Measurements from ENCODE around the gene PRRC1. TPM values are rescaled to one million over a fixed set of nuclear protein-coding genes. Genes with fewer than 3 reads are reported as not detected.

Gene PRRC1
- total RNA-seq, 1 experiment from 2014 or later: 47.1 TPM

GRCh38 chr5:127550652-127551409 lies 33.4 kb downstream of the PRRC1 start:
- intact Hi-C loops (cut with micrococcal nuclease; ENCODE audit: unreplicated experiment): no loop called here
- H3K36me3 ChIP-seq (ENCODE audit: insufficient read depth, low read length, poor library complexity, severe bottlenecking): peaks cover 39% of the 10 kb centered on the region
- H3K4me3 ChIP-seq (ENCODE audit: low read depth, low read length, poor library complexity, severe bottlenecking): no peak overlapping the region
- no peak for TF ChIP-seq EZH2 (IDR thresholded peaks at IDR 0.05; ENCODE audit: borderline replicate concordance, low read depth, low read length, poor library complexity, severe bottlenecking)
- TF ChIP-seq CTCF (conservative IDR thresholded peaks at IDR 0.05; ENCODE audit: low read depth, low read length): no peak
- no peaks in the 10 kb centered on the region for H3K4me1 ChIP-seq (ENCODE audit: insufficient read depth, low read length, poor library complexity, severe bottlenecking)
- no TSS peak for BruUV-seq (replicated peaks)
- H3K27ac ChIP-seq (ENCODE audit: low read depth, low read length, poor library complexity, severe bottlenecking): no peak overlapping the region
- ChIA-PET POLR2A (ENCODE audit: low non-redundant PET) (no interaction called here), CTCF (no interaction called here)
- H3K27me3 ChIP-seq (replicated peaks; ENCODE audit: insufficient read depth, low read depth, low read length, poor library complexity): no peaks in the 10 kb centered on the region
- H3K9me3 ChIP-seq (ENCODE audit: low read depth, low read length, poor library complexity, severe bottlenecking): no peaks in the 10 kb centered on the region
- DNase-seq (ENCODE audit: low spot score): no peak

GRCh38 chr5:127551410-127552041 lies 34.1 kb downstream of the PRRC1 start:
- Histone ChIP-seq H3K4me1 (ENCODE audit: insufficient read depth, low read length, poor library complexity, severe bottlenecking) (no peaks in the 10 kb centered on the region), H3K4me3 (ENCODE audit: low read depth, low read length, poor library complexity, severe bottlenecking) (no peak overlapping the region), H3K27ac (ENCODE audit: low read depth, low read length, poor library complexity, severe bottlenecking) (no peak overlapping the region), H3K9me3 (ENCODE audit: low read depth, low read length, poor library complexity, severe bottlenecking) (no peaks in the 10 kb centered on the region), H3K27me3 (replicated peaks; ENCODE audit: insufficient read depth, low read depth, low read length, poor library complexity) (no peaks in the 10 kb centered on the region), H3K36me3 (ENCODE audit: insufficient read depth, low read length, poor library complexity, severe bottlenecking) (peaks cover 39% of the 10 kb centered on the region)
- CTCF ChIA-PET: no interaction called here
- DNase-seq (ENCODE audit: low spot score): no peak
- TF ChIP-seq EZH2 (IDR thresholded peaks at IDR 0.05; ENCODE audit: borderline replicate concordance, low read depth, low read length, poor library complexity, severe bottlenecking) (no peak), CTCF (conservative IDR thresholded peaks at IDR 0.05; ENCODE audit: low read depth, low read length) (no peak)
- BruUV-seq (replicated peaks): no TSS peak
- POLR2A ChIA-PET (ENCODE audit: low non-redundant PET): no interaction called here
- intact Hi-C loops (cut with micrococcal nuclease; ENCODE audit: unreplicated experiment): no loop called here

- H3K36me3 ChIP-seq (ENCODE audit: insufficient read depth, low read length, poor library complexity, severe bottlenecking): peaks cover 23% of the 10 kb centered on the region
- ChIA-PET POLR2A (ENCODE audit: low non-redundant PET) (no interaction called here), CTCF (no interaction called here)
Observed at GRCh38 chr5:127555826-127556225, 38.4 kb downstream of the PRRC1 start.

More at GRCh38 chr5:127555826-127556225, 38.4 kb downstream of the PRRC1 start:
- no peaks in the 10 kb centered on the region for H3K9me3 ChIP-seq (ENCODE audit: low read depth, low read length, poor library complexity, severe bottlenecking)
- DNase-seq (ENCODE audit: low spot score): no peak
- intact Hi-C loops (cut with micrococcal nuclease; ENCODE audit: unreplicated experiment): no loop called here
- no TSS peak for BruUV-seq (replicated peaks)
- H3K4me3 ChIP-seq (ENCODE audit: low read depth, low read length, poor library complexity, severe bottlenecking): no peak overlapping the region
- no peaks in the 10 kb centered on the region for H3K27me3 ChIP-seq (replicated peaks; ENCODE audit: insufficient read depth, low read depth, low read length, poor library complexity)
- TF ChIP-seq CTCF (conservative IDR thresholded peaks at IDR 0.05; ENCODE audit: low read depth, low read length) (no peak), EZH2 (IDR thresholded peaks at IDR 0.05; ENCODE audit: borderline replicate concordance, low read depth, low read length, poor library complexity, severe bottlenecking) (no peak)
- no peaks in the 10 kb centered on the region for H3K4me1 ChIP-seq (ENCODE audit: insufficient read depth, low read length, poor library complexity, severe bottlenecking)
- no peak overlapping the region for H3K27ac ChIP-seq (ENCODE audit: low read depth, low read length, poor library complexity, severe bottlenecking)

Data from A673 (cell line).